ENCODE results near the gene ZNF337.

DNA sequence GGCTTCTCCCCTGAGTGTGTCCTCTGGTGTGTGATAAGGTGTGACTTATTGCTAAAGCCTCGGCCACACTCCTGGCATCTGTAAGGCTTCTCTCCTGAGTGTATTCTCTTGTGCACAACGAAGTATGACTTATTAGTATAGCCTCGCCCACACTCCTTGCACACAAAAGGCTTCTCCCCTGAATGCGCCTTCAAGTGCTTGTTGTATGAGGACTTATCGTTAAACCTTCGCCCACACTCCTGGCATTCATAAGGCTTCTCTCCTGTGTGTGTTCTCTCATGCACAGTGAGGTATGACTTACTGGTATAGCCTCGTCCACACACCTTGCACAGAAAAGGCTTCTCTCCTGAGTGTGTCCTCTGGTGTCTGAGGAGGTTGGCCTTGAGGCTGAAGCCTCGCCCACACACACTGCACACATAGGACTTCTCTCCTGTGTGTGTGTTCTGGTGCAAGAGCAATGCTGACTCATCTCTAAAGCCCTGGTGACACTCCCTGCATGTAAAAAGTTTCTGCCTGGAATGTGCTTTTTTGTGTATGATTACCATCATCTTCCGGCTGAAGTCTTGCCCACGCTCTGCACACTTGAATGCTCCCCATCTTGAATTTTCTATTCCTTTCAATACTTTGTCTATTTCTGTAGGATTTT is 20.4 kb downstream of the ZNF337 start:
- no peak for TF ChIP-seq CTCF (IDR thresholded peaks at IDR 0.05 in 4 of 5, conservative IDR thresholded peaks at IDR 0.05 in 1 of 5)
- TF ChIP-seq POLR2A (IDR thresholded peaks at IDR 0.05), result no peak

Data from gastrocnemius medialis (tissue), 4 donors.